Duodenal mucosa (tissue), 2 donors: Measurements from ENCODE around the gene THTPA.

Experiments used
- H3K27ac ChIP-seq: one replicate; pipeline ENCODE4 v1.7.0; 2013; ENCODE audit warnings: low read depth, low read length
- H3K27me3 ChIP-seq, 2 donors: one replicate each; pipeline ENCODE4 v1.7.0; 2013; ENCODE audit warnings: low read length in 2 of 2, control low read depth in 1 of 2; ENCODE audit not compliant: insufficient read depth in 2 of 2, control insufficient read depth in 1 of 2
- H3K36me3 ChIP-seq, 2 donors: one replicate each; pipeline ENCODE4 v1.7.0; 2013; ENCODE audit warnings: low read length in 2 of 2, control low read depth in 1 of 2; ENCODE audit not compliant: insufficient read depth in 2 of 2, control insufficient read depth in 1 of 2
- H3K4me1 ChIP-seq, 2 donors: one replicate each; pipeline ENCODE4 v1.7.0; 2013; ENCODE audit warnings: low read length in 2 of 2, control low read depth in 1 of 2; ENCODE audit not compliant: insufficient read depth in 2 of 2, control insufficient read depth in 1 of 2
- H3K4me3 ChIP-seq, 2 donors: one replicate each; pipeline ENCODE4 v1.7.0; 2013; ENCODE audit warnings: low read length in 2 of 2, low read depth in 1 of 2
- H3K9ac ChIP-seq, 2 donors: one replicate each; pipeline ENCODE4 v1.7.0; 2013; ENCODE audit warnings: low read length in 2 of 2, low read depth in 1 of 2
- H3K9me3 ChIP-seq, 2 donors: one replicate each; pipeline ENCODE4 v1.7.0; 2013; ENCODE audit warnings: low read length in 2 of 2, control low read depth in 1 of 2; ENCODE audit not compliant: control insufficient read depth in 1 of 2

THTPA gene

DNA sequence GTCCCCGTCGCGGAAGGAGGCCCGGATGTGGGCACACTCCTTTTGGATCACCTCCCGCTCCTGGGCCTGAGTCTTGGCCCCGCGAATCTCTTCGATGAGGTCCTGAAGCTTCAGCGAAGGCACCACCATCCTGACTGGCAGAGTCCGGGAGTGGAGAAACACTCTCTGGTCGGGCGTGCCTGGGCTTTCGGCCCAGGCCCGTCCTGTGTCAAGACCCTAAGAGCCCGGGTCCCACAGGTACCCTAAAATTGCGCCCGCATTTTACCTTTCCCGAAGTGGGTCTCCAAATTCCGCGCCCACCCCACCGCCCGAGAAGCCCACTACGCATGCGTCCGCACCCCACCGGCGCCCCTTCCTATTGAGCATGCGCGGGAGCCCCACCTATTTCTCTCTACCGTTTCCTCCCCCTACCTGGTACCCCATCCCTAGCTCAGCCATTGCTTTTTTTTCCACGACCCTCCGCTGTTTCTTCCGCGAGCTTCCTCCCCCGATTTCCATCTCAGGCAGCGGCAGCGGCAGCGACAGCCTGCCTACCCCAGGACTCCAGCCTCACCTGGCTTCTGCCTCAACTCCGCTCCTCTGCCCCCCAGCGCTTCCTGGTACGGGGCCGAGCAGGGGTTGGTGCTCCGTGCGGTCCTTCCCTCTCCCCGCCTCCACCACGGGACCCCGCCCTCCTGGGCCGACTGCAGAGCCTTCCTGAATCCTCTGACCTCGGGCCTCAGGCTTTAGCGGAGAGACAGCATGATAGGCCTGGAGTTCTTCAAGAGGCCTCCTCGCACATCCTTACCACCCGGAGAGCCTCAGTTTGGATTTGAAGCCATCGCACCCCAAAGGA, 11.3 kb downstream of the THTPA start, which contains the start of gene AP1G2:
TSS of gene AP1G2 (minus strand) at position 606 of the 835 bp plus-strand sequence. CDS start at position 129, 477 bp downstream.
- H3K4me3 ChIP-seq: peak within 1 kb of the TSS; percentile 81 to 90
- H3K4me1 ChIP-seq: peaks cover 17 to 18% of the 10 kb centered on the region in 2 donors
- peak within 1 kb of the TSS; percentile 80 to 81 for H3K9ac ChIP-seq
- peaks cover 0 to 4% of the 10 kb centered on the region in 2 donors for H3K27me3 ChIP-seq
- H3K36me3 ChIP-seq: peaks cover 5 to 32% of the 10 kb centered on the region in 2 donors
- peak within 1 kb of the TSS; percentile 60 for H3K27ac ChIP-seq
- H3K9me3 ChIP-seq: no peaks in the 10 kb centered on the region

DNA sequence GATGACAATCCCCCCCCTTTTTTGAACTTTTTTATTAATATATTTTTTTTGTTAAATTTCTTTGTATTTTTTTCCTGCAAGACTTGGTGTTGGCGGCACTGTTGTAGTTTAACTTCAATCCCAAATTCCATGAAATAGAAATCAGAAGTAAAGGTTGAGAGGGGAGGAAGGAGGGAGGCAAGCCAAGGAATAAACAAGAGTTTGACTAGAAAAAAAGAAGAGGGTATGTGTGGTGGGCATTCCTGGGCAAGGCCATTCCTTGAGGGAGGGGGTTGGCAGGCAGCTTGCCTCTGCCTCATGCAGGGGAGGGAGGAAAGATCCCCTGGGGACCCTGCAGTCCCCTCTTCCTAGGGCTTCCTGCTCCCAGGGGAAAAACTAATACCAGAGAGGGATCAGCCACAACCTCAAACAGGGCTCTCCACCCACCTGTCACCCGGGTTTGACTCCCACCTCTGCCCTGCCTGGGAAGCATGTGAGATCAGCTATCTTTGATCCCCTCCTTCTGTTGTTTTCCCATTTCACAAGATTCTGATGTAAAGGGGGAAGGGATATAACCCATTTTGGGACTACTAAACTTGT, 12.0 kb downstream of the THTPA start:
- Histone ChIP-seq H3K4me1 (peaks cover 17 to 18% of the 10 kb centered on the region in 2 donors), H3K4me3 (peak overlapping the region in 1 of 2 donors; percentile 81), H3K27ac (no peak overlapping the region), H3K27me3 (peaks cover 0 to 4% of the 10 kb centered on the region in 2 donors), H3K9me3 (no peaks in the 10 kb centered on the region), H3K9ac (peak overlapping the region; percentile 80 to 81), H3K36me3 (peaks cover 5 to 31% of the 10 kb centered on the region in 2 donors)

DNA sequence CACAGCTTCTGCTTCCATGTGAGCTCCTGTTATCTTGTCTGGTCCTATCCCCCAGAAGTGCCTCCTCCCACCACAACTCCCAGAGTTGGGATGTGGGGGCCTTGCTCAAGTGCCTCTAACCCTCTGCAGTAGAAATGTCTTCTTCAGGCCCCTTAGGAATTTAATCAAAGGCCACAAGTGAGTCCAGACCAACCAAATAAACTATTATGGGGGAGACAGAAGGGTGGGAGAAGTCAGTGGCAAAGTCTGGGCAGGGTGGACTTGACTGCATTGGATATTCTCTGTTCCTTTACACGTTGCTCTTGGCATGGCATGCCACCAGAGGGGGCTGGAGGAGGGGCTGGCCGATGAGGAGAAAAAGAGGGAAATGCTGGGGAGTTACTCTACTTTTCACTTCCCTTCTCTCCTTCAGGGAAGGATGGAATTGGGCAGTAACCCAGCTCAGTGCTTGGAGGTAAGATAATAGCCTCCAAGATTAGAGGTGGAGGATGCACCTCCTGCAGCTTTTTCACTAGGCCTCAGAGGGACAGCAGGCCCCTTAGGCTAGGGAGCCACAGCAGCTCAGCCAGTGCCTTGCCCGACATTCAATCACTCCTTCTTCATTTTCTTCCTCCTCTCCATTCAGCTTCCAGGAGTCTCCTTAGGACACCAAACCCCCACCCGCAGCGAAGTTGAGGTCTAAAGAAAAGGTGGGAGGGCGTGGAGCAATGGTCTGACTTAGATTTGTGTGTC, 12.7 kb downstream of the THTPA start:
- no peak overlapping the region for H3K4me3 ChIP-seq
- no peak overlapping the region for H3K27ac ChIP-seq
- H3K27me3 ChIP-seq: peaks cover 4% of the 10 kb centered on the region in 2 donors
- no peaks in the 10 kb centered on the region for H3K9me3 ChIP-seq
- peaks cover 17 to 18% of the 10 kb centered on the region in 2 donors for H3K4me1 ChIP-seq
- no peak overlapping the region for H3K9ac ChIP-seq
- peaks cover 5 to 25% of the 10 kb centered on the region in 2 donors for H3K36me3 ChIP-seq

DNA sequence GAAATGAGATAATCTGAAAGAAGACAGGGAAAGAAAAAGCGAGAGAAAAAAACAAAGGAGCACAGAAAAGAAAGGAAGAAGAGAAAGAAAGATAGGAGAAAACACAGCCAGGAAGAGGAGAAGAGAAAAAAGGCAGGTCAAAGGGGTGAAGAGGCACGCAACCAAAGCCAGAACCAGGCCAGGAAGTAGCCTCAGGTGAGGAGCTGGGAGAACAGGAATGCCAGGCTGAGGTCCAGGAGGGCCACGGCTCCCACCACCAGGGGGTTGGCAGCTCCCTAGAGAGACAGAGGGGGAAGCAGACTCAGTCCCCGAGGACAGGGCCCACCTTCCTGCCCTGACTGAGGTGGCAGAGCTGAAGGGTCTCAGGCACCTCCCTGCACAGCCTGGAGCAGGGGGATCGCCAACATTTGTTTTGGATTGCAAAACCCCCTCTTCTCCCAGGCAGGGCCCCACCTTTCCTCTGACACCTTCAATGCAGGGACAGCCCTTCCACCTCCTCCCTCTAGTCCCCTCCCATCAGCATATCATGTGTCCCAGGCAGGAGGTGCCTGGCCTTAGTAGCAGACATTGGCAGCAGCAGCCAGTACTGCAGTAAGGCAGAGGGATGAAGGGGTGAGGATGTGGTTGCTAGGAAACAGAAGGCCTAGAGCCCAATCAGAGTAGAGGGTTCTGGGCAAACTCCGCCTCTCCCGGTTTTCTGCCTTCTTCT, 13.5 kb downstream of the THTPA start:
- no peak overlapping the region for H3K4me3 ChIP-seq
- H3K9ac ChIP-seq: no peak overlapping the region
- H3K36me3 ChIP-seq: peaks cover 5 to 17% of the 10 kb centered on the region in 2 donors
- H3K9me3 ChIP-seq: no peaks in the 10 kb centered on the region
- H3K4me1 ChIP-seq: peaks cover 17 to 18% of the 10 kb centered on the region in 2 donors
- H3K27me3 ChIP-seq: peaks cover 4% of the 10 kb centered on the region in 2 donors
- no peak overlapping the region for H3K27ac ChIP-seq

DNA sequence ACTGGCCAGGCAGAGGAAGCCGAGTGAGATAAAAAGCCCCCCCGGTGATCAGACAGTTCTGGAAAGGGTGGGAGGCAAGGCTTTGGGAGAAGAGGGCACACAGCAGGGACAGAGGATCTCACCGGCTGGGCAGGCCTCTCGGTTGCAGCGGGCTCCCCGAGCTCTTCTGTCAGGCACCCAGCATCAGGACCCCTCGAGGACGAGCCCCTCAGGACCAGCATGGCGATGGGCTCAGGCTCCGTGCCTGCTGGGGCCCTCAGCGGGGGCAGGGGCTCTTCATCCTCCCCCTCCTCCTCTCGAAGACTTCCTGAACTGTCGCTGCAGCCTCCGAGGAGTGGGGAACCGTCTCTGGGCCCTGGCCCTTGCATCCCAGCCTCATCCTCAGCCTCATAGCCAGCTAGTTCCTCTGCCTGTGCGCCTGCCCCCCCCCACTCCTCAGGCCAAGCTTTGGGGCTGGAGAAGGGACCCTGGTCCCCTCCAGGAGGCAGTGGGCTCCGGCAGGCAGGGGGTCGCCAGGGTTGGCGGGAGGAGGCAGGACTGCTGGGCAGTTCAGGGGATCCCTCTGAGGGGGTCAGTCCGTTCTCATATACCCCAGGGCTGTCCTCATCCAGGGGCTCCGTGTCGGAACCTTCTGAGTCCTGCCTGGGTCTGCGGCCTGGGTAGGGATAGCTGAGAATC, 14.9 kb downstream of the THTPA start:
- no peak overlapping the region for H3K9ac ChIP-seq
- H3K36me3 ChIP-seq: peaks cover 0 to 3% of the 10 kb centered on the region in 2 donors
- H3K4me1 ChIP-seq: peaks cover 17 to 18% of the 10 kb centered on the region in 2 donors
- H3K9me3 ChIP-seq: no peaks in the 10 kb centered on the region
- no peak overlapping the region for H3K4me3 ChIP-seq
- no peak overlapping the region for H3K27ac ChIP-seq
- H3K27me3 ChIP-seq: peaks cover 11 to 14% of the 10 kb centered on the region in 2 donors

DNA sequence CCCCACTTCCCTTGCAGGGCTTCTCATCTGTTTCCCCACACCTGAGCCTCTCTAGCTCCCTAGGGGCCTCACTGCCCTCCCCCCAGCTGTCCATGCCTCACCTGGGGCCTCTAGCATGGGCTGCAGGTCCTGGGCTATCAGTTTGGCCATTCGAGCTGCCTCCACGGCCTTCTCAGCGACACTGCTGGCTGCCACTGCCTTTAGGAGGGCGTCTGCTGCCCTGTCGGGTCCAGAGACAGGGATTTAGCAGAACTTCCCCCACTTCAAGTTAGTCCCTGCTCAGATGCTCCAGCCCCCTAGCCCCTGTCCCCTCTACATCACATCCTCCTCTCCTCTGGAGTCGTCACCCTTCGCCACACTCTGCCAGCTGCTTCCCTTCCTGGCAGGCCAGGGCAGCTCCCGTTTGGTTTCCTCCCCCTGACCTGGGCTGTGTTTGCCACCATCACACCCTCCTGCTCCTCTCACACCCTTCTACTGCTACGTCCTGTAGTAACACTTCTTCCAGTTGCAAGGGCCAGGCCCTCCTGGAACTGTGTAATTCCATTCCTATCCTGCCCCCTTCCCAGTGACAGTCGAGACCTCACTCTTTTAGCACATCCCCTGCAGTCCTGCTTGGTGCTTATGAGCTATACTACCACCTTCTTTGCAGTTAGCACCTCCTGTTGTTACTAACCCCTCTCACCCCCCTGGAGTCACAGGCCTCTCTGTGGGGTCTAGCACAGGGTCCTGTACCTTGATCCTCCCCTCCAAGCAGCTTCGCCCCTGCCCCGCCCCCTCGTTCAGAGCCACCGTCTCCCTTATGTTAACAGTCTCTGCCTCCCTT, 15.8 kb downstream of the THTPA start:
- Histone ChIP-seq H3K4me3 (no peak overlapping the region), H3K27ac (no peak overlapping the region), H3K4me1 (peaks cover 15 to 19% of the 10 kb centered on the region in 2 donors), H3K36me3 (no peaks in the 10 kb centered on the region), H3K9ac (no peak overlapping the region), H3K27me3 (peaks cover 20 to 23% of the 10 kb centered on the region in 2 donors), H3K9me3 (no peaks in the 10 kb centered on the region)

DNA sequence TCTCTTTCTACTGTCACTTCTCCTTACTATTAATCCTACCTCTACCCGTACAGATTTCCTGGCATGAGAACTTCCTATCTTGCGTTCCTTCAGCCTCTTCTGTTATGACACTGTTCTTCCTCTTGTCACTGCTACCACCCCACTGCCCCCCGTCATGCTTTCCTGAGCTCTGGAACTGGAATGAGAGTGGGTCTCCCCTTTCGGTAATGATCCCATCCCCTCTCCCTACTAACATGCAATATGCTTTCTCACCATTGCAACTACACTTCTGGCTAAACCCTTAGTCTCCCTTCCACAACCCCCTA, 16.4 kb downstream of the THTPA start:
- Histone ChIP-seq H3K9me3 (no peaks in the 10 kb centered on the region), H3K4me1 (peaks cover 16 to 18% of the 10 kb centered on the region in 2 donors), H3K4me3 (no peak overlapping the region), H3K9ac (no peak overlapping the region), H3K27me3 (peaks cover 21 to 27% of the 10 kb centered on the region in 2 donors), H3K36me3 (no peaks in the 10 kb centered on the region), H3K27ac (no peak overlapping the region)

DNA sequence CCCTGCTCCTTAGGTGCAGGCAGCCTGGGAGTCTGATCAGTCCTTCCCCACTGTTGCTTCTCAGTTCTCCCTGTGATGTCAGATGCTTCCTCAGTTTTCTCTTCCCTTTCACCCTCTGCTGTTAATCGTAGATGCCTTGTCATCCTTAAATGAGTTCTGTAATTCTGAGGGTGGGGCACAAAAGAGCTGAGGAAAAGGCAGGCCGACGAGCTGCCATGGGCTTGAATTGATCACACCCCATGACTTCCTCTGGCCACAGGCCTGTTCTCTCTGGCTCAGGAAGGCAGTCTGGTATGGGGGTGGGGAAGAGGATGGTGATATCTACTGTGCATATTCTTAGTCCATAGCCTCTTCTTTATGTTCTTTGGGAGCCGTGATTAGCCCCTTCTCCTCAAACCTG, 16.8 kb downstream of the THTPA start:
- no peak overlapping the region for H3K27ac ChIP-seq

More for the DNA sequence above, 16.8 kb downstream of the THTPA start:
- Histone ChIP-seq H3K36me3 (no peaks in the 10 kb centered on the region), H3K4me1 (peaks cover 16% of the 10 kb centered on the region in 2 donors), H3K9ac (no peak overlapping the region), H3K9me3 (no peaks in the 10 kb centered on the region), H3K4me3 (no peak overlapping the region), H3K27me3 (peaks cover 24 to 30% of the 10 kb centered on the region in 2 donors)
